Ishikawa (cell line): ENCODE results near the gene SEC16A.

ENCODE experiments used
- CEBPB ChIP-seq: IDR thresholded peaks from 2 replicates; pipeline ENCODE4 v1.6.1; 2012
- EP300 ChIP-seq: IDR thresholded peaks from 2 replicates; pipeline ENCODE4 v1.6.1; 2012; ENCODE audit warnings: borderline replicate concordance
- FOXM1 ChIP-seq: IDR thresholded peaks from 2 replicates; pipeline ENCODE4 v1.6.1; 2012; ENCODE audit warnings: low read depth, borderline replicate concordance
- MAX ChIP-seq: IDR thresholded peaks from 2 replicates; pipeline ENCODE4 v1.6.1; 2012
- RAD21 ChIP-seq: IDR thresholded peaks from 2 replicates; pipeline ENCODE4 v1.6.1; 2012; ENCODE audit warnings: low read depth
- REST ChIP-seq: IDR thresholded peaks from 2 replicates; pipeline ENCODE4 v1.6.1; 2012; ENCODE audit warnings: low read depth, mild to moderate bottlenecking
- USF1 ChIP-seq: IDR thresholded peaks from 2 replicates; pipeline ENCODE4 v1.6.1; 2012
- YY1 ChIP-seq: IDR thresholded peaks from 2 replicates; pipeline ENCODE4 v1.6.1; 2012; ENCODE audit warnings: low read depth

- no peak for TF ChIP-seq FOXM1
- TF ChIP-seq EP300: no peak
- TF ChIP-seq USF1: no peak
- no peak for TF ChIP-seq YY1
- TF ChIP-seq REST: no peak
- TF ChIP-seq MAX: no peak
- no peak for TF ChIP-seq CEBPB
- TF ChIP-seq RAD21: no peak
These were observed 15.1 kb downstream of the SEC16A start for GRCh38 chr9:136467766-136468165.
